Measurements from ENCODE around the gene KRT78.

The KRT78 gene

GRCh38 chr12:52822771-52823510 lies 25.9 kb downstream of the KRT78 start:
- no peak for DNase-seq (ENCODE audit: low read depth)
- no peak overlapping the region for H3K4me3 ChIP-seq (replicated peaks; ENCODE audit: low read depth, low read length)
- TF ChIP-seq, protein P1, sequence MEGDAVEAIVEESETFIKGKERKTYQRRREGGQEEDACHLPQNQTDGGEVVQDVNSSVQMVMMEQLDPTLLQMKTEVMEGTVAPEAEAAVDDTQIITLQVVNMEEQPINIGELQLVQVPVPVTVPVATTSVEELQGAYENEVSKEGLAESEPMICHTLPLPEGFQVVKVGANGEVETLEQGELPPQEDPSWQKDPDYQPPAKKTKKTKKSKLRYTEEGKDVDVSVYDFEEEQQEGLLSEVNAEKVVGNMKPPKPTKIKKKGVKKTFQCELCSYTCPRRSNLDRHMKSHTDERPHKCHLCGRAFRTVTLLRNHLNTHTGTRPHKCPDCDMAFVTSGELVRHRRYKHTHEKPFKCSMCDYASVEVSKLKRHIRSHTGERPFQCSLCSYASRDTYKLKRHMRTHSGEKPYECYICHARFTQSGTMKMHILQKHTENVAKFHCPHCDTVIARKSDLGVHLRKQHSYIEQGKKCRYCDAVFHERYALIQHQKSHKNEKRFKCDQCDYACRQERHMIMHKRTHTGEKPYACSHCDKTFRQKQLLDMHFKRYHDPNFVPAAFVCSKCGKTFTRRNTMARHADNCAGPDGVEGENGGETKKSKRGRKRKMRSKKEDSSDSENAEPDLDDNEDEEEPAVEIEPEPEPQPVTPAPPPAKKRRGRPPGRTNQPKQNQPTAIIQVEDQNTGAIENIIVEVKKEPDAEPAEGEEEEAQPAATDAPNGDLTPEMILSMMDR (IDR thresholded peaks at IDR 0.05; ENCODE audit: low read length, missing control alignments) = no peak

DNA sequence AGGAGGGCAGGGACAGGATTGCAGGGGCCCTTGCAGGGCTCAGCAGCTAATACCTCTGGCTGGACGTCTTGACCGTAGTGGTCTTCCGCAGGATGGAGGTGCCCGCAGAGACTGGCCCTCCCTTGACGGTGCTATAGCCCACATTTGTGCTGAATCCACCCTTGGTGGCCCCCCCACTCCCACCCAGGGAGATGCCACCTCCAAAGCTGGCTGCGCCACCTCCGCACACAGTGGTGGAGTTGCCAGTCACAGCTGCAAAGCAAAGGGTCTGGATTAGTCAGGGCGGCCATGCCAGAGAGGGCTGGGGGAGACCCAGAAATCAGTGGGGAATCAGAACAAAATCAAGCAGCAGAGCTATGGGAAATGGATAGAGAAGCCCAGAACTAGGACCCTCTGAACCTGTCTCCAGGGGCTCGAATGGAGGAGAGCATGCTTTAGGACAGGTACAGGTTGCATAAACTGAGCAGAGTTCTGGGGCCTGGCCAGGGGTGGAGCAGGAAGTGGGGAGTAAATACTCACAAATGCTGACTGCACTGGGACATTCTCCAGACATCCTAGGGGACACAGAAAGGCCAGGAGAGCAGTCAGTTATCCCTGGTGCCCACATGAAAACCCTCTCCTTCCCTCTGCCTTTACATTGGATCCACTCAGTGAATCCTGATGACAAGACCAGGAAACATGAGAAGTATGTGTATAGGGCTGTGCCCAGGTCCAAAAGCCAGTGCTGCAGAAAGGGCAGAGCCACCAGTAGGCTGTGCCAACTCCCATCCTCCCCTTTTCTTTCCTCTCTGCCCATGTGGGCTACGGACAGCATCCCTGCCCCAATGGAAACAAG lies 26.8 kb downstream of the KRT78 start:
- TF ChIP-seq, protein P1 (IDR thresholded peaks at IDR 0.05; ENCODE audit: low read length, missing control alignments) = no peak
- no peak overlapping the region for H3K4me3 ChIP-seq (replicated peaks; ENCODE audit: low read depth, low read length)
- DNase-seq (ENCODE audit: low read depth) = no peak

DNA sequence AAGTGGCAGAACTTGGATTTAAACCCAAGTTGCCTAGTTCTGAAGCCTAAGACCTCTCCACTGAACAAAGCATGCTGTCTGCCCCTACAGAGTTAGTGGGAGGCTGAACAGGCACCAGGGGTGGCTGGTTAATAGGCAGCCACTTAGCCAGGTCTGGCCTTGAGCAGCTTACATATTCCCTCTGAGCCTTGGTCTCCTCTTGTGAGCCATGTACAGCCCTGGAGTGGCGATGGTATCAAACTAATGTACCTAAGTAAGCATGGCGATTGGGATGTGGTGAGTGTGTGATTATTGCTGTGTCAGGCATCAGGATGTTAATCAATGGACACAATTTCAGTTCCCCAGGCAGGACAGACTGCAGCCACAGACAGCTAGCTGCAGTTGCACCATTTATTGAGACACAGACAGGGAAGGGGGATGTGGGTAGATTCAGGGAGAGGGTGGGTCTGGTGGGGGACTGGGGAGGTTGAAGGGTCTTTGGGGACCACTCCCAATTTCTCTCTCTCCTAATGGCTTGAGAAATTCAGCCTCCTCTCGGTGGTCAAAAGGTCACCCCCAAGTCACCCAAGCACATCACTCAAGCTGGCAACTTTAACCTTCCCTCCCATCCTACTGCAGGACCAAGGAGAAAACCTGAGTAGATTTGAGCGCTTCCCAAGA lies 27.6 kb downstream of the KRT78 start:
- no peak for DNase-seq (ENCODE audit: low read depth)
- no peak overlapping the region for H3K4me3 ChIP-seq (replicated peaks; ENCODE audit: low read depth, low read length)
- TF ChIP-seq, protein P1 (IDR thresholded peaks at IDR 0.05; ENCODE audit: low read length, missing control alignments) = no peak

GRCh38 chr12:52820521-52820920 lies 28.3 kb downstream of the KRT78 start:
- TF ChIP-seq, protein P1 (IDR thresholded peaks at IDR 0.05; ENCODE audit: low read length, missing control alignments) = no peak
- DNase-seq (ENCODE audit: low read depth) = no peak
- no peak overlapping the region for H3K4me3 ChIP-seq (replicated peaks; ENCODE audit: low read depth, low read length)

DNA sequence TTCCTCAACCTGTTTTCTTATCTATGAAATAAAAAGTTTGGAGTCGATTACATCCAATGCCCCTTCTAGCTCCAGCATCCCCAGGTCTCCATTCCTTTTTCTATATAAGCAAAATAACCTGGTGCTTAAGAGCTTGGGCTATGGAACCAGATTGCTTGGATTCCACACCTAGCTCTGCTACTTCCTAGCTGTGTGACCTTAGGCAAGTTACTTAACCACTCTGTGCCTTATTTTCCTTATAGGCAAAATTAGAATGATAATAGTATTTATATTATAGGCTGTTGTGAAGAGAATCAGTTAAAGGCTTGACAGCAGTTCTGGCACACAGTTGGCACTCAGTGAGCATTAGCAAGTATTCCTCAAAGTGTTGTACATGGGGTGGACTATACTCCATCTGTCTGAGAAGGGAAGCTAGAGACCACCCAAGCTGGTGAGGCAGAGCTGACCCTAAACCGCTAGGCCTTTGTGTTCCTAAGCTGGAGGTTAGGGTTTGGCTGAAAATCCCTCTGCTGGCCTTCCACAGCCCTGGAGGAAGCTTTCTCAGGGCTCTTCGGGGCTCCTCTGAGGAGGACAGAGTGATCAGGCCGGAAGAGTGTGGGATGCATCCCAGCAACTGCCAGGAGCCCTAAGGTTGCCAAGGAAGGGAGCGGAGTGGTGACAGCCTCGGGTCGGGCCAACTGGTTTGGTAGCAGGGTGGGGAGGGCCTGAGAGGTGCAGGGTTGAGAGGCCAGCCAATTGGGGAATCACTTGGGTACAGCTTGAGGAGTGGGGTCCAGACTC lies 28.9 kb downstream of the KRT78 start:
- no peak overlapping the region for H3K4me3 ChIP-seq (replicated peaks; ENCODE audit: low read depth, low read length)
- DNase-seq (ENCODE audit: low read depth) = peak; percentile 23

More for the DNA sequence above, 28.9 kb downstream of the KRT78 start:
- TF ChIP-seq, protein P1 (IDR thresholded peaks at IDR 0.05; ENCODE audit: low read length, missing control alignments) = no peak
